Measurements from ENCODE around the gene ATXN7L1.
A peak's percentile ranks its signal among the peaks of the same experiment; 100 is the strongest.
"Not testable (repeated sequence)": the region's sequence is repeated elsewhere in the genome, so short reads cannot be mapped to it uniquely, and the experiment has no call there.

ATXN7L1 gene

GRCh38 chr7:105800849-105801534 is 75.4 kb downstream of the ATXN7L1 start:
- ATAC-seq = no peak

GRCh38 chr7:105800442-105800841 is 76.0 kb downstream of the ATXN7L1 start:
- peak; percentile 50 to 80 for ATAC-seq

GRCh38 chr7:105799677-105800076 is 76.7 kb downstream of the ATXN7L1 start:
- no peak for ATAC-seq

GRCh38 chr7:105799006-105799405 is 77.4 kb downstream of the ATXN7L1 start:
- no peak for ATAC-seq

GRCh38 chr7:105797652-105798051 is 78.7 kb downstream of the ATXN7L1 start:
- ATAC-seq = no peak

- no peak for ATAC-seq
Observed at GRCh38 chr7:105796365-105796764, 80.0 kb downstream of the ATXN7L1 start.

- ATAC-seq = no peak
Observed at GRCh38 chr7:105794741-105795729, 81.4 kb downstream of the ATXN7L1 start.

GRCh38 chr7:105792488-105793370 is 83.7 kb downstream of the ATXN7L1 start:
- ATAC-seq = peak in 1 of 2 donors; percentile 20

GRCh38 chr7:105791926-105792325 is 84.5 kb downstream of the ATXN7L1 start:
- no peak for ATAC-seq

GRCh38 chr7:105790996-105791395 is 85.4 kb downstream of the ATXN7L1 start:
- no peak for ATAC-seq

- ATAC-seq = not testable (repeated sequence)
Observed at GRCh38 chr7:105790452-105790851, 85.9 kb downstream of the ATXN7L1 start.

GRCh38 chr7:105788816-105789349 is 87.5 kb downstream of the ATXN7L1 start:
- ATAC-seq = peak in 1 of 2 donors; percentile 10

- no peak for ATAC-seq
Observed at GRCh38 chr7:105788356-105788755, 88.0 kb downstream of the ATXN7L1 start.

- no peak for ATAC-seq
Observed at GRCh38 chr7:105787793-105788192, 88.6 kb downstream of the ATXN7L1 start.

- ATAC-seq = no peak
Observed at GRCh38 chr7:105786520-105787470, 89.6 kb downstream of the ATXN7L1 start.

- ATAC-seq = peak in 1 of 2 donors; percentile 68
Observed at GRCh38 chr7:105782391-105783042, 93.9 kb downstream of the ATXN7L1 start.

GRCh38 chr7:105779856-105780780 is 96.3 kb downstream of the ATXN7L1 start:
- no peak for ATAC-seq

- ATAC-seq = no peak
Observed at GRCh38 chr7:105778956-105779355, 97.4 kb downstream of the ATXN7L1 start.

All from activated CD4-positive, CD25-positive, alpha-beta regulatory T cell treated with anti-CD3 and anti-CD28 coated beads, Interleukin-2, amount 50 U/mL, for 24 hours (primary cell).